H9 (cell line): ENCODE data around the gene FAM221B. TPM values are rescaled to one million over a fixed set of nuclear protein-coding genes. Genes with fewer than 3 reads are reported as not detected.

Experiments
- DNase-seq: peaks from one replicate; pipeline ENCODE4 v3.0.0-alpha.2; 2017
- H2AFZ ChIP-seq: one replicate; pipeline ENCODE4 v1.6.1; 2013; ENCODE audit warnings: mild to moderate bottlenecking, low read length, control low read depth, moderate library complexity
- H2AK5ac ChIP-seq: 2 replicates; pipeline ENCODE4 v1.6.1; 2013; ENCODE audit warnings: low read length, control low read depth, mixed read lengths; ENCODE audit not compliant: insufficient read length
- H2BK120ac ChIP-seq: one replicate; pipeline ENCODE4 v1.6.1; 2013; ENCODE audit warnings: low read depth, mild to moderate bottlenecking, low read length, control low read depth, inconsistent platforms; ENCODE audit not compliant: poor library complexity, severe bottlenecking
- H2BK12ac ChIP-seq: 2 replicates; pipeline ENCODE4 v1.6.1; 2013; ENCODE audit warnings: low read length, control low read depth, mixed read lengths, low read depth; ENCODE audit not compliant: insufficient read length
- H2BK15ac ChIP-seq: 2 replicates; pipeline ENCODE4 v1.6.1; 2013; ENCODE audit warnings: low read depth, low read length, control low read depth
- H2BK20ac ChIP-seq: one replicate; pipeline ENCODE4 v1.6.1; 2013; ENCODE audit warnings: low read depth, mild to moderate bottlenecking, low read length, control low read depth, inconsistent platforms; ENCODE audit not compliant: poor library complexity, severe bottlenecking
- H2BK5ac ChIP-seq: 2 replicates; pipeline ENCODE4 v1.6.1; 2013; ENCODE audit warnings: low read length, control low read depth, mixed read lengths; ENCODE audit not compliant: insufficient read length
- H3K14ac ChIP-seq: 2 replicates; pipeline ENCODE4 v1.6.1; 2013; ENCODE audit warnings: low read length, control low read depth; ENCODE audit not compliant: insufficient read depth
- H3K18ac ChIP-seq: 2 replicates; pipeline ENCODE4 v1.6.1; 2013; ENCODE audit warnings: low read depth, mild to moderate bottlenecking, mixed read lengths, low read length, control low read depth; ENCODE audit not compliant: insufficient read length
- H3K23ac ChIP-seq: 2 replicates; pipeline ENCODE4 v1.6.1; 2013; ENCODE audit warnings: low read length, control low read depth, mixed read lengths, low read depth; ENCODE audit not compliant: insufficient read length
- H3K23me2 ChIP-seq: 2 replicates; pipeline ENCODE4 v1.6.1; 2013; ENCODE audit warnings: low read depth, mild to moderate bottlenecking, mixed read lengths, low read length, control low read depth; ENCODE audit not compliant: insufficient read length, poor library complexity, severe bottlenecking
- H3K27ac ChIP-seq: 2 replicates; pipeline ENCODE4 v1.5.1; 2013; ENCODE audit warnings: low read length, control low read depth, mixed read lengths, low read depth; ENCODE audit not compliant: insufficient read length
- H3K27me3 ChIP-seq: 2 replicates; pipeline ENCODE4 v1.6.1; 2013; ENCODE audit warnings: low read length, control low read depth, inconsistent platforms; ENCODE audit not compliant: insufficient read depth
- H3K4ac ChIP-seq: 2 replicates; pipeline ENCODE4 v1.6.1; 2013; ENCODE audit warnings: low read depth, mild to moderate bottlenecking, control low read depth, inconsistent platforms, low read length, moderate library complexity
- H3K4me1 ChIP-seq: 2 replicates; pipeline ENCODE4 v1.6.1; 2013; ENCODE audit warnings: low read length, control low read depth, inconsistent platforms; ENCODE audit not compliant: insufficient read depth
- H3K4me2 ChIP-seq: 2 replicates; pipeline ENCODE4 v1.6.1; 2013; ENCODE audit warnings: low read length, control low read depth, mixed read lengths; ENCODE audit not compliant: insufficient read length, insufficient read depth
- H3K56ac ChIP-seq: 2 replicates; pipeline ENCODE4 v1.6.1; 2013; ENCODE audit warnings: low read depth, mild to moderate bottlenecking, mixed read lengths, low read length, control low read depth; ENCODE audit not compliant: insufficient read length
- H3K79me1 ChIP-seq: 2 replicates; pipeline ENCODE4 v1.6.1; 2013; ENCODE audit warnings: low read depth, mild to moderate bottlenecking, moderate library complexity, low read length, control low read depth, inconsistent platforms; ENCODE audit not compliant: insufficient read depth, poor library complexity, severe bottlenecking
- H3K79me2 ChIP-seq: 2 replicates; pipeline ENCODE4 v1.6.1; 2013; ENCODE audit warnings: low read length, control low read depth, inconsistent platforms; ENCODE audit not compliant: insufficient read depth
- H3K9ac ChIP-seq: 2 replicates; pipeline ENCODE4 v1.6.1; 2013; ENCODE audit warnings: low read length, control low read depth, mixed read lengths; ENCODE audit not compliant: insufficient read length; ENCODE audit errors: extremely low read depth
- H3K9me3 ChIP-seq: one replicate; pipeline ENCODE4 v1.6.1; 2013; ENCODE audit warnings: low read depth, low read length, inconsistent platforms; ENCODE audit not compliant: control insufficient read depth
- H3T11ph ChIP-seq: one replicate; pipeline ENCODE4 v1.6.1; 2013; ENCODE audit warnings: mild to moderate bottlenecking, low read length, control low read depth, inconsistent platforms
- H4K20me1 ChIP-seq: one replicate; pipeline ENCODE4 v1.6.1; 2013; ENCODE audit not compliant: control insufficient read depth, insufficient read length, insufficient read depth
- H4K5ac ChIP-seq: 2 replicates; pipeline ENCODE4 v1.6.1; 2013; ENCODE audit warnings: low read depth, mild to moderate bottlenecking, mixed read lengths, low read length, control low read depth; ENCODE audit not compliant: insufficient read length
- H4K8ac ChIP-seq: replicated peaks from 2 replicates; pipeline ENCODE4 v1.6.1; 2013; ENCODE audit warnings: low read length, control low read depth, mixed read lengths, low read depth; ENCODE audit not compliant: insufficient read length
- H4K91ac ChIP-seq: 2 replicates; pipeline ENCODE4 v1.6.1; 2013; ENCODE audit warnings: low read depth, mild to moderate bottlenecking, moderate library complexity, mixed read lengths, low read length, control low read depth; ENCODE audit not compliant: insufficient read length
- H3K27ac Mint-ChIP-seq, 3 experiments: 2 replicates in 2 of 3; 3 replicates in 1 of 3; pipeline ENCODE4 v1.8.0; 2020 to 2021; ENCODE audit warnings: mixed read lengths in 3 of 3, mild to moderate bottlenecking in 1 of 3, moderate library complexity in 1 of 3
- H3K27me3 Mint-ChIP-seq: 2 replicates; pipeline ENCODE4 v1.8.0; 2021; ENCODE audit warnings: low read depth, mild to moderate bottlenecking, moderate library complexity, mixed read lengths
- H3K36me3 Mint-ChIP-seq, 3 experiments: 2 replicates in 2 of 3; 3 replicates in 1 of 3; pipeline ENCODE4 v1.8.0; 2020 to 2021; ENCODE audit warnings: low read depth in 3 of 3, mixed read lengths in 3 of 3; ENCODE audit not compliant: insufficient read depth in 1 of 3
- H3K4me1 Mint-ChIP-seq, 2 experiments: 2 replicates each; pipeline ENCODE4 v1.8.0; 2020; ENCODE audit warnings: mixed read lengths in 2 of 2
- H3K4me3 Mint-ChIP-seq, 2 experiments: 2 replicates in 1 of 2; 3 replicates in 1 of 2; pipeline ENCODE4 v1.8.0; 2020 to 2021; ENCODE audit warnings: mild to moderate bottlenecking in 2 of 2, mixed read lengths in 2 of 2, moderate library complexity in 1 of 2
- H3K9me3 Mint-ChIP-seq, 2 experiments: 2 replicates in 1 of 2; 3 replicates in 1 of 2; pipeline ENCODE4 v1.8.0; 2020; ENCODE audit warnings: mild to moderate bottlenecking in 2 of 2, mixed read lengths in 2 of 2, moderate library complexity in 1 of 2
- WGBS: extraction: QIAGEN DNeasy Blood & Tissue Kit; methylation state at CpG from one replicate; pipeline ENCODE4 v1.1.7; 2013; ENCODE audit warnings: missing lambda C conversion rate, low lambda C conversion rate, mixed read lengths; ENCODE audit not compliant: insufficient read length; ENCODE audit errors: extremely low coverage; 5-methylcytosine and 5-hydroxymethylcytosine counted together
- total RNA-seq: library from RNA; stranded (reverse); gene quantifications from 2 replicates; pipeline ENCODE4 v1.2.1, GENCODE V29; 2021
- TF ChIP-seq, protein P1 (sequence below): fragments of 200-600 bp; sonication (generic); conservative IDR thresholded peaks from 3 replicates; pipeline ENCODE4 v1.8.0; 2021; ENCODE audit warnings: antibody characterized with exemption, mild to moderate bottlenecking

Gene FAM221B
- total RNA-seq, 1 experiment from 2014 or later, result not detected

DNA sequence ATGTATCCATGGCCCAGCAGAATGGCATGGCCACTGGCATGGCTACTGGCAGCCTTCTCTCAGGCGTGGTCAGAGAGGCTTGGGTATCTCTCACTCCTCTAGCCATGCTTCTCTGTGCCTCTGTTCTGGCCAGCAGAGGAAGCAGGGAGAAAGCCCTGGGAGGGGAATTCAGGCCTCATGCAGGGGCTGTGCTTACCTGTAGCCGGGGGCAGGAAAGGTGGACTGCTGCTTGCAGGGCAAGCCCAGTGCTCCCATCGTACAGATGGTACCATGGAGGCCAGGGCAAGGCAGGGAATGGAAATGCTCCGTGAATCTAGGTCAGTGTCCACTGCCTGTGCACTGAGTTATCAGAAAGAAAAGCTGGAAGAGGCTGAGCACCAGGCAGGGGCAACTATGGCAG, 39.0 kb upstream of the FAM221B start:
- Histone ChIP-seq H3K4me2 (no peak overlapping the region), H3T11ph (no peak overlapping the region), H3K23ac (no peak overlapping the region), H3K14ac (no peak overlapping the region; the same call in 1 of the 2 replicates), H2BK20ac (no peak overlapping the region), H3K9me3 (no peaks in the 10 kb centered on the region), H4K5ac (no peak overlapping the region), H2AK5ac (no peak overlapping the region), H3K23me2 (no peaks in the 10 kb centered on the region), H3K79me1 (no peaks in the 10 kb centered on the region), H3K27ac (no peak overlapping the region), H3K9ac (no peak overlapping the region), H2BK5ac (no peak overlapping the region), H2AFZ (no peak overlapping the region), H2BK120ac (no peak overlapping the region), H3K56ac (no peak overlapping the region), H3K79me2 (no peaks in the 10 kb centered on the region), H4K20me1 (no peaks in the 10 kb centered on the region), H3K18ac (no peak overlapping the region), H3K4ac (no peak overlapping the region), H4K91ac (no peak overlapping the region), H2BK12ac (no peak overlapping the region), H2BK15ac (no peak overlapping the region), H3K27me3 (no peaks in the 10 kb centered on the region), H3K4me1 (peaks cover 7% of the 10 kb centered on the region; the same call in 1 of the 2 replicates), H4K8ac (no peak overlapping the region)
- Mint-ChIP-seq H3K4me3 (peak overlapping the region in 1 of 2 experiments; percentile 36; a peak in 1 of 5 replicates), H3K4me1 (peaks cover 16% of the 10 kb centered on the region in 2 experiments), H3K27ac (no peak overlapping the region), H3K27me3 (peaks cover 8% of the 10 kb centered on the region), H3K36me3 (peaks cover 0 to 3% (median 1%) of the 10 kb centered on the region in 3 experiments; a peak in 4 of 7 replicates), H3K9me3 (no peaks in the 10 kb centered on the region)
- TF ChIP-seq, protein P1, sequence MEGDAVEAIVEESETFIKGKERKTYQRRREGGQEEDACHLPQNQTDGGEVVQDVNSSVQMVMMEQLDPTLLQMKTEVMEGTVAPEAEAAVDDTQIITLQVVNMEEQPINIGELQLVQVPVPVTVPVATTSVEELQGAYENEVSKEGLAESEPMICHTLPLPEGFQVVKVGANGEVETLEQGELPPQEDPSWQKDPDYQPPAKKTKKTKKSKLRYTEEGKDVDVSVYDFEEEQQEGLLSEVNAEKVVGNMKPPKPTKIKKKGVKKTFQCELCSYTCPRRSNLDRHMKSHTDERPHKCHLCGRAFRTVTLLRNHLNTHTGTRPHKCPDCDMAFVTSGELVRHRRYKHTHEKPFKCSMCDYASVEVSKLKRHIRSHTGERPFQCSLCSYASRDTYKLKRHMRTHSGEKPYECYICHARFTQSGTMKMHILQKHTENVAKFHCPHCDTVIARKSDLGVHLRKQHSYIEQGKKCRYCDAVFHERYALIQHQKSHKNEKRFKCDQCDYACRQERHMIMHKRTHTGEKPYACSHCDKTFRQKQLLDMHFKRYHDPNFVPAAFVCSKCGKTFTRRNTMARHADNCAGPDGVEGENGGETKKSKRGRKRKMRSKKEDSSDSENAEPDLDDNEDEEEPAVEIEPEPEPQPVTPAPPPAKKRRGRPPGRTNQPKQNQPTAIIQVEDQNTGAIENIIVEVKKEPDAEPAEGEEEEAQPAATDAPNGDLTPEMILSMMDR, result no peak
- DNase-seq, result no peak
- no CpG with 5 or more reads among the region's 4 CpGs for WGBS
